NCI-H748 (cell line): Measurements from ENCODE around the gene SIGLEC8.

Experiments
- DNase-seq: peaks from one replicate; lab custom pipeline; 2025; ENCODE audit not compliant: unreplicated experiment; lab: John Stamatoyannopoulos, UW

The SIGLEC8 gene

GRCh38 chr19:51407511-51408131 lies 50.6 kb downstream of the SIGLEC8 start:
- DNase-seq: no peak

GRCh38 chr19:51402117-51402516 lies 56.1 kb downstream of the SIGLEC8 start:
- DNase-seq: no peak
